Endothelial cell (in vitro differentiated cells): ENCODE measurements around the gene AP3S2. TPM values are rescaled to one million over a fixed set of nuclear protein-coding genes. Genes with fewer than 3 reads are reported as not detected.
A peak's percentile ranks its signal among the peaks of the same experiment; 100 is the strongest.

ENCODE experiments used
- DNase-seq: peaks from one replicate; pipeline ENCODE4 v3.0.0; 2021; ENCODE audit warnings: low spot score
- H3K27ac Mint-ChIP-seq: one replicate; pipeline ENCODE4 v1.8.0; 2021; ENCODE audit warnings: mixed read lengths, inconsistent platforms; ENCODE audit not compliant: unreplicated experiment
- H3K27me3 Mint-ChIP-seq: one replicate; pipeline ENCODE4 v1.8.0; 2021; ENCODE audit warnings: mild to moderate bottlenecking, moderate library complexity, mixed read lengths, inconsistent platforms; ENCODE audit not compliant: unreplicated experiment
- H3K36me3 Mint-ChIP-seq: one replicate; pipeline ENCODE4 v1.8.0; 2021; ENCODE audit warnings: mild to moderate bottlenecking, low read depth, mixed read lengths, inconsistent platforms; ENCODE audit not compliant: unreplicated experiment
- H3K4me1 Mint-ChIP-seq: one replicate; pipeline ENCODE4 v1.8.0; 2021; ENCODE audit warnings: mild to moderate bottlenecking, mixed read lengths, inconsistent platforms; ENCODE audit not compliant: unreplicated experiment
- H3K4me3 Mint-ChIP-seq: one replicate; pipeline ENCODE4 v1.8.0; 2021; ENCODE audit warnings: mild to moderate bottlenecking, mixed read lengths, inconsistent platforms; ENCODE audit not compliant: unreplicated experiment
- H3K9me3 Mint-ChIP-seq: one replicate; pipeline ENCODE4 v1.8.0; 2021; ENCODE audit warnings: mixed read lengths, inconsistent platforms; ENCODE audit not compliant: unreplicated experiment
- total RNA-seq: library from RNA; stranded (reverse); fragmentation: NEBNext Ultra II Directional; extraction: Animal tissue kit (Norgen Biotek cat#: 25700); gene quantifications from one replicate; pipeline ENCODE4 v1.2.1, GENCODE V29; 2021; ENCODE audit not compliant: unreplicated experiment
- TF ChIP-seq, protein P1 (sequence below): fragments of 200-600 bp; sonication (generic); IDR thresholded peaks from one replicate; pipeline ENCODE4 v1.5.0; 2021; ENCODE audit warnings: antibody characterized with exemption; ENCODE audit not compliant: unreplicated experiment

AP3S2 gene
- total RNA-seq, 1 donor from 2014 or later = 23.2 TPM

- Mint-ChIP-seq H3K4me1 (peaks cover 9% of the 10 kb centered on the region), H3K9me3 (no peaks in the 10 kb centered on the region), H3K27ac (no peak overlapping the region), H3K4me3 (no peak overlapping the region), H3K36me3 (peaks cover 22% of the 10 kb centered on the region), H3K27me3 (peaks cover 2% of the 10 kb centered on the region)
- no peak for DNase-seq
- TF ChIP-seq, protein P1, sequence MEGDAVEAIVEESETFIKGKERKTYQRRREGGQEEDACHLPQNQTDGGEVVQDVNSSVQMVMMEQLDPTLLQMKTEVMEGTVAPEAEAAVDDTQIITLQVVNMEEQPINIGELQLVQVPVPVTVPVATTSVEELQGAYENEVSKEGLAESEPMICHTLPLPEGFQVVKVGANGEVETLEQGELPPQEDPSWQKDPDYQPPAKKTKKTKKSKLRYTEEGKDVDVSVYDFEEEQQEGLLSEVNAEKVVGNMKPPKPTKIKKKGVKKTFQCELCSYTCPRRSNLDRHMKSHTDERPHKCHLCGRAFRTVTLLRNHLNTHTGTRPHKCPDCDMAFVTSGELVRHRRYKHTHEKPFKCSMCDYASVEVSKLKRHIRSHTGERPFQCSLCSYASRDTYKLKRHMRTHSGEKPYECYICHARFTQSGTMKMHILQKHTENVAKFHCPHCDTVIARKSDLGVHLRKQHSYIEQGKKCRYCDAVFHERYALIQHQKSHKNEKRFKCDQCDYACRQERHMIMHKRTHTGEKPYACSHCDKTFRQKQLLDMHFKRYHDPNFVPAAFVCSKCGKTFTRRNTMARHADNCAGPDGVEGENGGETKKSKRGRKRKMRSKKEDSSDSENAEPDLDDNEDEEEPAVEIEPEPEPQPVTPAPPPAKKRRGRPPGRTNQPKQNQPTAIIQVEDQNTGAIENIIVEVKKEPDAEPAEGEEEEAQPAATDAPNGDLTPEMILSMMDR = no peak
Measured at GRCh38 chr15:89903858-89904130, 10.0 kb upstream of the AP3S2 start.

DNA sequence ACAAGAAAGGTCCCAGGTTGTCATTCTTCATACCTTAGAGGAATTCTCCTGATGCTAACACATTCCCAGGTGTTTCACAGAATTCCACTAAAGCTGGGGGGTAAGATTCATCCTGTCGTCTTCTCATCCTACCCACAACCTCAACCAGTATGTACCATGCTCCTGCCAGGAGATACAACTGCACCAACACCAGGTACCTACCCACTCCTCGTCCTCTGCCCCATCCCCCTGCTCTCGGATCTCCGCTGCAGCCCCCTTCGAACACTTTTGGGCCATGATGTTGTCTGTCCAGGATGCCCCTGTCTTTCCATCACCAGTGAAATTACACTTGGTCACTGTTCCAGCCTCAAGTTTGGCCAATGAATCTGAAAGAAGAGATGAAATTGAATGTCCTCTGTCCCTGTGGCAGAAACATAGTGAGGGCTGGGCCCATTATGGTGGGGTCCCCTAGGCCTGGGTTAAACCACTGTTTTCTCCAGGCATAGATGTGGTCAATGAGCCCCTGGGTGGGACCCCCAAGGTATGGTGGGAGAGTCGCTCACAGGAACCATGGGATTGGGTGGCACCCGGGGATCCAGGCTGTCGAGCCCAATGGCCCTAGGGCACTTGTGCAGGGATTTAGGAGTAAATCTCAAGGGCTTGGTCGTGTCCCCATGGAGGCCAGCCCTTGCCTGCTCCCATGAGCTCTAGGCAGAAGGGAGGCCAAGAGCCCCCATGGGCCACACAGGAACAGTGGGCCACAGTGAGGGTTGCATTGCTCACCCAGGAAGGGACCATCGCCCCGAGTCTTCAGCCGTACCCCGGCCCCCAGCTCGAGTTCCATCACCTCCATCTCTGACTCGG, 9.4 kb upstream of the AP3S2 start:
- H3K9me3 Mint-ChIP-seq = no peaks in the 10 kb centered on the region
- peaks cover 2% of the 10 kb centered on the region for H3K27me3 Mint-ChIP-seq
- TF ChIP-seq, protein P1 = no peak
- DNase-seq = no peak
- peaks cover 9% of the 10 kb centered on the region for H3K4me1 Mint-ChIP-seq
- H3K27ac Mint-ChIP-seq = no peak overlapping the region
- H3K36me3 Mint-ChIP-seq = peaks cover 22% of the 10 kb centered on the region
- no peak overlapping the region for H3K4me3 Mint-ChIP-seq

DNA sequence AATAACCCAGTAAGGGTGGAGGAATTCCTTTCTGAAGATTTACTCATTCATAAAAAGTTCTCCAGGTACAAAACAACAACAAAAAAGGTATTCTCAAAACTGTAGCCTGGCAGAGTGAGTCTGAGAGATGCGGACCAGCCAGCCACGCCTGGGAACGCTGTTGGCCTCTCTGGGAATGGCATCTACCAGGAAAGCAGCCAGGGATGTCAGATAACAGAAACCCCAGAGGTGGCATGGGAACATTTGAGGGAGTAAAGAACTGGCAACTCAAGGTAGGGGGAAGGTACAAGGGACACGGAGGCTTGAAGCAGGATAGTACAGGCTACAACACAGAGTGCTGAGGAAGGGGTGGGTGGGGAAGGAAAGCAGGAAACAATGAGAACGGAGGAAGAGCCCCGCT, 7.1 kb upstream of the AP3S2 start:
- Mint-ChIP-seq H3K36me3 (peaks cover 13% of the 10 kb centered on the region), H3K27me3 (peaks cover 2% of the 10 kb centered on the region), H3K27ac (no peak overlapping the region), H3K4me3 (no peak overlapping the region), H3K4me1 (peaks cover 9% of the 10 kb centered on the region), H3K9me3 (no peaks in the 10 kb centered on the region)
- DNase-seq = no peak
- TF ChIP-seq, protein P1 = no peak

GRCh38 chr15:89899951-89900567, 6.3 kb upstream of the AP3S2 start:
- Mint-ChIP-seq H3K36me3 (peaks cover 6% of the 10 kb centered on the region), H3K4me1 (peaks cover 9% of the 10 kb centered on the region), H3K9me3 (no peaks in the 10 kb centered on the region), H3K27ac (peak overlapping the region; percentile 32), H3K27me3 (no peaks in the 10 kb centered on the region), H3K4me3 (no peak overlapping the region)
- no peak for DNase-seq
- TF ChIP-seq, protein P1 = no peak

- DNase-seq = no peak
- peaks cover under 1% of the 10 kb centered on the region for H3K27me3 Mint-ChIP-seq
- peaks cover 13% of the 10 kb centered on the region for H3K4me1 Mint-ChIP-seq
- H3K27ac Mint-ChIP-seq = no peak overlapping the region
- peaks cover 4% of the 10 kb centered on the region for H3K36me3 Mint-ChIP-seq
- no peak overlapping the region for H3K4me3 Mint-ChIP-seq
- no peaks in the 10 kb centered on the region for H3K9me3 Mint-ChIP-seq
- TF ChIP-seq, protein P1 = no peak
Measured at GRCh38 chr15:89899295-89899945, 5.6 kb upstream of the AP3S2 start.
